ENCODE measurements around the gene DCUN1D2.
A peak's percentile ranks its signal among the peaks of the same experiment; 100 is the strongest.
"Not testable (repeated sequence)": the region's sequence is repeated elsewhere in the genome, so short reads cannot be mapped to it uniquely, and the experiment has no call there.

The DCUN1D2 gene

GRCh38 chr13:113454936-113455335 lies 35.6 kb downstream of the DCUN1D2 start:
- ATAC-seq, result no peak
- no peaks in the 10 kb centered on the region for H3K4me1 Mint-ChIP-seq
- no peak for DNase-seq
- H3K27ac Mint-ChIP-seq, result no peak overlapping the region
- no peaks in the 10 kb centered on the region for H3K9me3 Mint-ChIP-seq
- H3K4me3 Mint-ChIP-seq, result no peak overlapping the region
- peaks cover 13% of the 10 kb centered on the region for H3K36me3 Mint-ChIP-seq (ENCODE audit: low read depth)
- H3K27me3 Mint-ChIP-seq, result no peaks in the 10 kb centered on the region

DNA sequence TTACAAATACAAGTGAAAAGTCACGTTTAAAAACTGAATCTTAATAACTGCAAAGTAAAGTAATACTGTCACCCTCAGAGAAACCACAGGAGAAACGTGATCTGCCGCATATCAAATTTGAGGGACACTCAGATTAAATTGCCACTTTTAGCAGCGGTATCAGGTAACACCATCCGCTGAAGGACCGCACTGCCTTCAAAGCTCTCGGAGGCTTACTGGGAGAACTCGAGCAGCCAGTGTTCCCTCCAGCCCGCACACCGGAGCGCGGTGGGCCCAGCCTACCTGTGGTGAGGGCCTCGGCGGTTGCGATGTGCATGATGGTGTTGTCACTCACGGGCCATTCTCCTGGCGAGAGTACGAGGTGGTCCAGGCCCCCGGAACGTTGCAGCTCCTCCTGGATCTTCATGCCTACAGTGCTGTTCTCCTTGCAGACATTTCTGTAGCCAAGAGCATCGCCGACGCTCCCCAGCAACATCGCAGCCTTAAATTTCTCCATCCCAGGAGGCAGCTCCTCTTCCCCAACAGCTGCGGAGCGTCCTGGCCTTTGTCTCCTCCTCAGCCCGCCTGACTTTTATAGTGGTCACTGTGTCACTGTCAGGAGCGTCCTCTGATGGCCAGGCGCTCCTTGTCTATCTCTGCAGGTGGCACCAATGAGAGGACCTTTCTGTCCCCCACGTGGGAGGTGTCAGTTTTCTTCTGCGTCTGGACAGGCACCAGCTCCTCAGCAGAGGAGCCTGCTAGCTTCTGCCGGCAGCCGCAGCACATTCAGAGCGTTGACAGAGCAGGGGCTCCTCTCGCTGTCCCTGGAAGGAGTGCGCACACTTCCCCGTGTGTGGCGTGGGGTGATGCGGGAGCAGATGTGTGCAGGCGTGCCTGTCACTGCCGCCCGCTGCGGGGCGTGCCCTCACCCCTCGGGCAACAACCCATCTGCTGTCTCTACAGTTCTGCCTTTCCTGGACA lies 37.3 kb downstream of the DCUN1D2 start, which contains the start of gene ADPRHL1:
ADPRHL1 (minus strand) TSS at position 547 of the 960 bp plus-strand sequence; CDS start at position 496, 51 bp downstream.
- no peak within 1 kb of the TSS for H3K4me3 Mint-ChIP-seq
- H3K27ac Mint-ChIP-seq, result no peak within 1 kb of the TSS
- no peaks in the 10 kb centered on the region for H3K4me1 Mint-ChIP-seq
- no peaks in the 10 kb centered on the region for H3K9me3 Mint-ChIP-seq
- no peaks in the 10 kb centered on the region for H3K27me3 Mint-ChIP-seq
- DNase-seq, result no peak
- peaks cover 9% of the 10 kb centered on the region for H3K36me3 Mint-ChIP-seq (ENCODE audit: low read depth)
- ATAC-seq, result no peak

- DNase-seq, result no peak
- no peaks in the 10 kb centered on the region for H3K4me1 Mint-ChIP-seq
- ATAC-seq, result no peak
Observed at GRCh38 chr13:113452466-113452865, 38.0 kb downstream of the DCUN1D2 start.

DNA sequence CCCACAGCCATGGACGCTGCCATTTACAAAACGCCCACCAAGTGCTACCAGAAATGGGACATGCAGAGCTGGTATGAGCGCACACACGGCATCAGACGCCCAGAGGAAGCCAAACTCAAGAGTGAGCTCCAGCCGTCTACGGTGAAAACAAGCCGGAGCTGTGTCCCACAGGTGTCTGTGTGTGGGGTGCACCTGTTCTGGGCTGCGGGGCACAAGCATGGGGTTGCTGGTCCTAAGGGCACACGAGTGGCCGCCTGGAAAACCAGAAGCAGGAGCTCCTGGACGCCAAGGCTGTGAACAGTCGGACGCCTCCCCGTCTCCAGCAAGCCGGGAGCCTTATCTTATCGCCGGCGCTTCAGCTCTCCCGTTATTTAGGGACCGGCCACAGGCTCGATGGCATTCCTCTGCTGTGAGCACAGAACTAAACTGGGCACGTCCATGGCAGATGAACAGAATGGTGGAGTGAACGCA lies 38.5 kb downstream of the DCUN1D2 start:
- H3K4me3 Mint-ChIP-seq, result no peak overlapping the region
- no peak for ATAC-seq
- no peaks in the 10 kb centered on the region for H3K9me3 Mint-ChIP-seq
- no peaks in the 10 kb centered on the region for H3K4me1 Mint-ChIP-seq
- H3K27me3 Mint-ChIP-seq, result no peaks in the 10 kb centered on the region
- peaks cover 9% of the 10 kb centered on the region for H3K36me3 Mint-ChIP-seq (ENCODE audit: low read depth)
- no peak for DNase-seq
- no peak overlapping the region for H3K27ac Mint-ChIP-seq

More at GRCh38 chr13:113452466-113452865, 38.0 kb downstream of the DCUN1D2 start:
- Mint-ChIP-seq H3K27ac (no peak overlapping the region), H3K9me3 (no peaks in the 10 kb centered on the region), H3K27me3 (no peaks in the 10 kb centered on the region), H3K36me3 (ENCODE audit: low read depth) (peaks cover 10% of the 10 kb centered on the region), H3K4me3 (no peak overlapping the region)

DNA sequence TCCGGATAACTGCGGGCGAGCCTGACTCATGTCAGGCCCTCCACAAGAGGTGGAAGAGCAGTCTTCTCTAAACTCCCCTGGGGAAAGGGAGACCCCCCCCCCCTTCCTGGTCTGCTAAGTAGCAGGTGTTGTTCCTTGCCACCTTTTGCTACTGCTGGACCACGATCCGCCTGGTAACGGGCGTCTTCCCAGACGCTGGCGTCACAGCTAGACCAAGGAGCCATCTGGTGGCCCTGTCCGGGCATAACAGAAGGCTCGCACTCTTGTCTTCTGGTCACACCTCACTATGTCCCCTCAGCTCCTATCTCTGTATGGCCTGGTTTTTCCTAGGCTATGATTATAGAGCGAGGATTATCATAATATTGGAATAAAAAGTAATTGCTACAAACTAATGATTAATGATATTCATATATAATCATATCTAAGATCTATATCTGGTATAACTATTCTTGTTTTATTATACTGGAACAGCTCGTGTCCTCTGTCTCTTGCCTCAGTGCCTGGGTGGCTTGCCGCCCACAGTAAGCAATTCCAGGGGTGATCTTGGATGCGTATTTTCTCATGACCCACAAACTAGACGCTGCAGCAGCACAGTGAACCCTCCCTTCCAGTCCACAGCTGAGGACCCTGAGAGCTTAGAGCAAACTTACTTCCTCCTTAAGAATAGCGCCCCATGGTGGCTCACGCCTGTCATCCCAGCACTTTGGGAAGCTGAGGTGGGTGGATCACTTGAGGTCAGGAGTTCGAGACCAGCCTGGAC lies 39.5 kb downstream of the DCUN1D2 start:
- H3K27ac Mint-ChIP-seq; H3K4me3 Mint-ChIP-seq; H3K36me3 Mint-ChIP-seq (ENCODE audit: low read depth); H3K27me3 Mint-ChIP-seq; H3K4me1 Mint-ChIP-seq; DNase-seq; H3K9me3 Mint-ChIP-seq; ATAC-seq: not testable (repeated sequence)

DNA sequence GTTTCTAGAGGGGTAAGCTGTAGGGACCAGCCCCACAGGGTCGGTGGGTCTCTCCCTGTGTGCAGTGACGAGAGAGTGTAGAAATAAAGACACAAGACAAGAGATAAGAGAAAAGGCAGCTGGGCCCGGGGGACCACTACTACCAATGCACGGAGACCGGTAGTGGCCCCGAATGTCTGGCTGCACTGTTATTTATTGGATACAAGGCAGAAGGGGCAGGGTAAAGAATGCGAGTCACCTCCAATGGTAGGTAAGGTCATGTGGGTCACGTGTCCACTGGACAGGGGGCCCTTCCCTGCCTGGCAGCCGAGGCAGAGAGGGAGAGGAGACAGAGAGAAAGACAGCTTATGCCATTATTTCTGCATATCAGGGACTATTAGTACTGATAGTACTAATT lies 40.2 kb downstream of the DCUN1D2 start:
- not testable (repeated sequence) for ATAC-seq; H3K36me3 Mint-ChIP-seq (ENCODE audit: low read depth); H3K27me3 Mint-ChIP-seq; H3K27ac Mint-ChIP-seq; H3K9me3 Mint-ChIP-seq; H3K4me1 Mint-ChIP-seq; DNase-seq
- H3K4me3 Mint-ChIP-seq, result peak overlapping the region; percentile 75

DNA sequence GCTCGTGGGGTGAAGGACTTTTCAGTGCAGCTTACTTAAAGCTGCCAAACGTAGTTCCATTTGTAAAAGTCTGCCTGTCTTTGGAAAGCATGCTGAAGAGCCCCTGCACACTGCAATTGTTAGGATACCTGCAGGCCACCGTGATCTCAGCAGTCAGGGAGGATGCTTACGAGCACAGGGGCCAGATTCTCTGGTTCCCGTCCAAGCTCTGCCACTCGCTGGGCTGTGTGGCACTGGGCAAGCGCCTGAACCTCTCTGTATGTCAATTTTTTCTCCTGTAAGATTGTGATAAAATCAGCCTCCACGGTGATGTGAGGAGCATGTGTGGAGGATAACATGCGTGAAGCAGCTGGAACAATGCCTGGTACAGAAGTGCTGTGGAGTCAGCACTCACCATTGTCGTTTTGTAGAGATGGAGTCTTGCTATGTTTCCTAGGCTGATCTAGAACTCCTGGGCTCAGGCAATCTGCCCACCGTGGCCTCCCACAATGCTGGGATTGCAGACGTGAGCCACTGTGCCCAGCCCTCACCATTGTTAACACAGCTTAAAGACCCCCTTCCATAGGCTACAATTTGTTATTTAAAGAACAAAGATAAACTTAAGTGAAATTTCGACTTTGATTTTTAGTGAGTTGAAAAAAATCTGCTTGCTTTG lies 40.7 kb downstream of the DCUN1D2 start:
- Mint-ChIP-seq H3K9me3 (no peaks in the 10 kb centered on the region), H3K4me3 (peak overlapping the region; percentile 75), H3K27ac (peak overlapping the region; percentile 69), H3K36me3 (ENCODE audit: low read depth) (peaks cover 2% of the 10 kb centered on the region), H3K27me3 (no peaks in the 10 kb centered on the region), H3K4me1 (no peaks in the 10 kb centered on the region)
- DNase-seq (no peak), ATAC-seq (no peak)

GRCh38 chr13:113448885-113449692 lies 41.4 kb downstream of the DCUN1D2 start:
- H3K27ac Mint-ChIP-seq, result peak overlapping the region; percentile 69
- no peaks in the 10 kb centered on the region for H3K9me3 Mint-ChIP-seq
- H3K4me3 Mint-ChIP-seq, result peak overlapping the region; percentile 75
- no peaks in the 10 kb centered on the region for H3K27me3 Mint-ChIP-seq
- peaks cover 2% of the 10 kb centered on the region for H3K36me3 Mint-ChIP-seq (ENCODE audit: low read depth)
- ATAC-seq (peak; percentile 86), DNase-seq (peak; percentile 55)
- no peaks in the 10 kb centered on the region for H3K4me1 Mint-ChIP-seq

- Mint-ChIP-seq H3K4me1 (no peaks in the 10 kb centered on the region), H3K9me3 (no peaks in the 10 kb centered on the region), H3K36me3 (ENCODE audit: low read depth) (peaks cover 2% of the 10 kb centered on the region), H3K27ac (no peak overlapping the region), H3K27me3 (no peaks in the 10 kb centered on the region), H3K4me3 (peak overlapping the region; percentile 72)
- DNase-seq, result no peak
- ATAC-seq, result no peak
Observed at GRCh38 chr13:113448545-113448884, 42.0 kb downstream of the DCUN1D2 start.

GRCh38 chr13:113447596-113447995 lies 42.9 kb downstream of the DCUN1D2 start:
- Mint-ChIP-seq H3K9me3 (no peaks in the 10 kb centered on the region), H3K27me3 (no peaks in the 10 kb centered on the region), H3K27ac (no peak overlapping the region), H3K4me1 (no peaks in the 10 kb centered on the region), H3K4me3 (no peak overlapping the region), H3K36me3 (ENCODE audit: low read depth) (peaks cover 2% of the 10 kb centered on the region)
- no peak for ATAC-seq
- no peak for DNase-seq

DNA sequence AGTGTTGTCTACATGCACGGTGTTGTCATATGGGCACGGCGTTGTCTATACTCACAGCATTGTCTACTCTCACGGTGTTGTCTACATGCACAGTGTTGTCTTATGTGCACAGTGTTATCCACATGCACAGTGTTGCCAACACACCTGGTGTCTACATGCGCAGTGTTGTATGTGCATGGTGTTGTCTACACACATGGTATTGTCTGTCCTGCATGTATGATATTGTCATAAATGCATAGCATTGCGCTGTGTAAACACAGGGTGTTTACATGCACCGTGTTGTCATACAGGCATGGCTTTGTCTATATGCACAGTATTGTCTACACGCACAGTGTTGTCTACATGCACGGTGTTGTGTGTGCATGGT lies 44.0 kb downstream of the DCUN1D2 start:
- Mint-ChIP-seq H3K4me3 (no peak overlapping the region), H3K4me1 (no peaks in the 10 kb centered on the region), H3K27me3 (no peaks in the 10 kb centered on the region), H3K27ac (no peak overlapping the region), H3K9me3 (no peaks in the 10 kb centered on the region), H3K36me3 (ENCODE audit: low read depth) (peaks cover 2% of the 10 kb centered on the region)
- ATAC-seq (no peak), DNase-seq (no peak)

DNA sequence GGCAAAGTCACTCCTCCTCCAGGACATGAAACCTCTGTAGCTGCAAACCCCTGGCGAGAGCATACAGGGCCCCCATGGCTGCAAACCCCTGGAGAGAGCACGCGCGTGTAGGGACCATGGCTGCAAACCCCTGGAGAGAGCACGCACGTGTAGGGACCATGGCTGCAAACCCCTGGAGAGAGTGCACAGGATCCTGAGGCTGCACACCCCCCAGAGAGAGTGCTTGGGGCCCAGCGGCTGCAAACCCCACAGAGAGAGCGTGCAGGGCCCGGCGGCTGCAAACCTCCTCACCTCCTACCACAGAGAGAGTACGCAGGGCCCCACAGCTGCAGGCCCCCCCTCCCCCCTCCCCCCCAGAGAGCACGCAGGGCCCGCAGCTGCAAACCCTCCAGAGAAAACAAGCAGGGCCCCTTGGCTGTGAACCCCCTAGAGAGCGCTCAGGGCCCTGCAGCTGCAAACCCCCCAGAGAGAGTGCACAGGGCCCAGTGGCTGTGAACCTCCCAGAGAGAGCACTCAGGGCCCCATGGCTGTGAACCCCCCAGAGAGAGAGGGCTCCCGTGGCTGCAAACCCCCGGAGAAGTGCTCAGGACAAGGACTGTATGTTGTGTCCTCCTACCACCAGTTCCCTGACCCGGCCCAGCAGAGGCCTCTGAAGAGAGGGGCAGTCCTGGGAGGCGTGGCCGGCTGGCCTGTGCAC lies 44.6 kb downstream of the DCUN1D2 start:
- Mint-ChIP-seq H3K4me3 (no peak overlapping the region), H3K4me1 (no peaks in the 10 kb centered on the region), H3K27ac (no peak overlapping the region), H3K27me3 (no peaks in the 10 kb centered on the region), H3K9me3 (no peaks in the 10 kb centered on the region), H3K36me3 (ENCODE audit: low read depth) (peaks cover 2% of the 10 kb centered on the region)
- ATAC-seq (no peak), DNase-seq (no peak)

- Mint-ChIP-seq H3K9me3 (no peaks in the 10 kb centered on the region), H3K27ac (no peak overlapping the region), H3K36me3 (ENCODE audit: low read depth) (peaks cover 2% of the 10 kb centered on the region), H3K4me3 (no peak overlapping the region), H3K4me1 (no peaks in the 10 kb centered on the region), H3K27me3 (no peaks in the 10 kb centered on the region)
- no peak for ATAC-seq
- DNase-seq, result no peak
Observed at GRCh38 chr13:113443991-113444390, 46.5 kb downstream of the DCUN1D2 start.

All from activated naive CD8-positive, alpha-beta T cell treated with anti-CD3 and anti-CD28 coated beads, Interleukin-2, amount 50 U/mL, for 24 hours (primary cell).